ENCODE data around the gene HS6ST3. TPM values are rescaled to one million over a fixed set of nuclear protein-coding genes. Genes with fewer than 3 reads are reported as not detected.

Gene HS6ST3
- total RNA-seq, 1 experiment from 2014 or later: not detected

GRCh38 chr13:96793404-96793755 is 703.5 kb downstream of the HS6ST3 start:
- no peaks in the 10 kb centered on the region for H3K36me3 Mint-ChIP-seq (ENCODE audit: insufficient read depth, unreplicated experiment)
- intact Hi-C loops (cut with micrococcal nuclease; ENCODE audit: unreplicated experiment): no loop called here
- DNase-seq: no peak
- no peaks in the 10 kb centered on the region for H3K4me1 Mint-ChIP-seq (ENCODE audit: low read depth, unreplicated experiment)
- CTCF ChIA-PET: no interaction called here
- POLR2A ChIA-PET: no interaction called here
- Histone ChIP-seq H3K27me3 (replicated peaks; ENCODE audit: control insufficient read depth, insufficient read depth, low read length) (no peaks in the 10 kb centered on the region), H3K36me3 (ENCODE audit: control insufficient read depth, insufficient read depth, low read length) (no peaks in the 10 kb centered on the region), H3K9me3 (no peaks in the 10 kb centered on the region), H3K4me3 (ENCODE audit: low read depth, low read length) (no peak overlapping the region), H3K4me1 (no peaks in the 10 kb centered on the region)
- no TSS peak for BruUV-seq (replicated peaks)
- TF ChIP-seq, protein P1, sequence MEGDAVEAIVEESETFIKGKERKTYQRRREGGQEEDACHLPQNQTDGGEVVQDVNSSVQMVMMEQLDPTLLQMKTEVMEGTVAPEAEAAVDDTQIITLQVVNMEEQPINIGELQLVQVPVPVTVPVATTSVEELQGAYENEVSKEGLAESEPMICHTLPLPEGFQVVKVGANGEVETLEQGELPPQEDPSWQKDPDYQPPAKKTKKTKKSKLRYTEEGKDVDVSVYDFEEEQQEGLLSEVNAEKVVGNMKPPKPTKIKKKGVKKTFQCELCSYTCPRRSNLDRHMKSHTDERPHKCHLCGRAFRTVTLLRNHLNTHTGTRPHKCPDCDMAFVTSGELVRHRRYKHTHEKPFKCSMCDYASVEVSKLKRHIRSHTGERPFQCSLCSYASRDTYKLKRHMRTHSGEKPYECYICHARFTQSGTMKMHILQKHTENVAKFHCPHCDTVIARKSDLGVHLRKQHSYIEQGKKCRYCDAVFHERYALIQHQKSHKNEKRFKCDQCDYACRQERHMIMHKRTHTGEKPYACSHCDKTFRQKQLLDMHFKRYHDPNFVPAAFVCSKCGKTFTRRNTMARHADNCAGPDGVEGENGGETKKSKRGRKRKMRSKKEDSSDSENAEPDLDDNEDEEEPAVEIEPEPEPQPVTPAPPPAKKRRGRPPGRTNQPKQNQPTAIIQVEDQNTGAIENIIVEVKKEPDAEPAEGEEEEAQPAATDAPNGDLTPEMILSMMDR (IDR thresholded peaks at IDR 0.05; ENCODE audit: insufficient read depth in 1 of 2, low read depth in 1 of 2, low read length in 1 of 2, severe bottlenecking in 1 of 2, unreplicated experiment in 1 of 2): no peak
- no peaks in the 10 kb centered on the region for H3K9me3 Mint-ChIP-seq (ENCODE audit: unreplicated experiment)
- no peak overlapping the region for H3K4me3 Mint-ChIP-seq (ENCODE audit: unreplicated experiment)
- no peak overlapping the region for H3K27ac Mint-ChIP-seq (ENCODE audit: unreplicated experiment)
- peaks cover 14% of the 10 kb centered on the region for H3K27me3 Mint-ChIP-seq (ENCODE audit: insufficient read depth, unreplicated experiment)

- Mint-ChIP-seq H3K4me1 (ENCODE audit: low read depth, unreplicated experiment) (no peaks in the 10 kb centered on the region), H3K27me3 (ENCODE audit: insufficient read depth, unreplicated experiment) (peaks cover 8% of the 10 kb centered on the region), H3K9me3 (ENCODE audit: unreplicated experiment) (no peaks in the 10 kb centered on the region), H3K4me3 (ENCODE audit: unreplicated experiment) (no peak overlapping the region), H3K36me3 (ENCODE audit: insufficient read depth, unreplicated experiment) (no peaks in the 10 kb centered on the region), H3K27ac (ENCODE audit: unreplicated experiment) (no peak overlapping the region)
- ChIA-PET CTCF (no interaction called here), POLR2A (no interaction called here)
- Histone ChIP-seq H3K4me3 (ENCODE audit: low read depth, low read length) (no peak overlapping the region), H3K27me3 (replicated peaks; ENCODE audit: control insufficient read depth, insufficient read depth, low read length) (no peaks in the 10 kb centered on the region), H3K4me1 (no peaks in the 10 kb centered on the region), H3K9me3 (no peaks in the 10 kb centered on the region), H3K36me3 (ENCODE audit: control insufficient read depth, insufficient read depth, low read length) (no peaks in the 10 kb centered on the region)
- BruUV-seq (replicated peaks): no TSS peak
- TF ChIP-seq, protein P1 (IDR thresholded peaks at IDR 0.05; ENCODE audit: insufficient read depth in 1 of 2, low read depth in 1 of 2, low read length in 1 of 2, severe bottlenecking in 1 of 2, unreplicated experiment in 1 of 2): no peak
- no peak for DNase-seq
- intact Hi-C loops (cut with micrococcal nuclease; ENCODE audit: unreplicated experiment): no loop called here
These were observed 704.8 kb downstream of the HS6ST3 start for GRCh38 chr13:96794669-96795068.

DNA sequence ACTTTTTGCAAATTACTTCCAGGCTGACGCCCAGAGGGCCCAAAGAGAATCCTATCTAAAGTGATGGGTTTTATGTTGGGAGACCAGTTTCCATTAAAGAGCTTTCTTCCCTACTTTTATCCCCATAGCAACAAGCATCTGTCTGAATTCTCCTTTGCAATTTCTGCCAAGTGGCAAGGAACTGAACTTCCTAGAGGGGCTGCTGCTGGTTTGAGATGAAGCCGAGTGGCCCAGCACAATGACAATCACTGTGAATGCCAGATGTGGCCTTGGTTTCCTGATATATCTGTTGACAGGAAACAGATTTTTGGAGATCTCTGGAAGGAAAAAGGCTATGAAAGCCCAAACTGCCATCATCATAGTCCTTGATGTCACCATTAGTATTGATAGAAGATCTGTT is 705.8 kb downstream of the HS6ST3 start:
- peaks cover 10% of the 10 kb centered on the region for H3K27me3 Mint-ChIP-seq (ENCODE audit: insufficient read depth, unreplicated experiment)
- DNase-seq: no peak
- H3K36me3 Mint-ChIP-seq (ENCODE audit: insufficient read depth, unreplicated experiment): no peaks in the 10 kb centered on the region
- no peaks in the 10 kb centered on the region for H3K9me3 Mint-ChIP-seq (ENCODE audit: unreplicated experiment)
- intact Hi-C loops (cut with micrococcal nuclease; ENCODE audit: unreplicated experiment): no loop called here
- ChIA-PET CTCF (no interaction called here), POLR2A (no interaction called here)
- Histone ChIP-seq H3K4me1 (no peaks in the 10 kb centered on the region), H3K36me3 (ENCODE audit: control insufficient read depth, insufficient read depth, low read length) (no peaks in the 10 kb centered on the region), H3K27me3 (replicated peaks; ENCODE audit: control insufficient read depth, insufficient read depth, low read length) (no peaks in the 10 kb centered on the region), H3K4me3 (ENCODE audit: low read depth, low read length) (no peak overlapping the region), H3K9me3 (no peaks in the 10 kb centered on the region)
- TF ChIP-seq, protein P1 (IDR thresholded peaks at IDR 0.05; ENCODE audit: insufficient read depth in 1 of 2, low read depth in 1 of 2, low read length in 1 of 2, severe bottlenecking in 1 of 2, unreplicated experiment in 1 of 2): no peak
- no peak overlapping the region for H3K27ac Mint-ChIP-seq (ENCODE audit: unreplicated experiment)
- H3K4me1 Mint-ChIP-seq (ENCODE audit: low read depth, unreplicated experiment): no peaks in the 10 kb centered on the region
- BruUV-seq (replicated peaks): no TSS peak
- no peak overlapping the region for H3K4me3 Mint-ChIP-seq (ENCODE audit: unreplicated experiment)
